Measurements from ENCODE around the gene MUC5AC.
"Not testable (repeated sequence)": the region's sequence is repeated elsewhere in the genome, so short reads cannot be mapped to it uniquely, and the experiment has no call there.

The MUC5AC gene

GRCh38 chr11:1199241-1199750 lies 41.5 kb downstream of the MUC5AC start:
- DNase-seq = peak; percentile 48

GRCh38 chr11:1199751-1200610 lies 42.2 kb downstream of the MUC5AC start:
- DNase-seq = peak; percentile 53

GRCh38 chr11:1200611-1201191 lies 42.9 kb downstream of the MUC5AC start:
- peak; percentile 41 for DNase-seq

GRCh38 chr11:1201395-1202153 lies 43.8 kb downstream of the MUC5AC start:
- DNase-seq = no peak

GRCh38 chr11:1202154-1202775 lies 44.5 kb downstream of the MUC5AC start:
- peak; percentile 61 for DNase-seq

- peak; percentile 85 for DNase-seq
Observed at GRCh38 chr11:1202776-1203504, 45.2 kb downstream of the MUC5AC start.

- DNase-seq = peak; percentile 52
Observed at GRCh38 chr11:1203505-1204271, 45.9 kb downstream of the MUC5AC start.

- DNase-seq = no peak
Observed at GRCh38 chr11:1204381-1205101, 46.8 kb downstream of the MUC5AC start.

GRCh38 chr11:1205121-1205986 lies 47.6 kb downstream of the MUC5AC start:
- peak; percentile 60 for DNase-seq

- DNase-seq = peak; percentile 45
Observed at GRCh38 chr11:1205987-1206331, 48.2 kb downstream of the MUC5AC start.

- DNase-seq = peak; percentile 56
Observed at GRCh38 chr11:1206391-1207271, 48.9 kb downstream of the MUC5AC start.

GRCh38 chr11:1207401-1208143 lies 49.8 kb downstream of the MUC5AC start:
- DNase-seq = peak; percentile 54

GRCh38 chr11:1208144-1208393 lies 50.3 kb downstream of the MUC5AC start:
- peak; percentile 48 for DNase-seq

GRCh38 chr11:1208394-1209261 lies 50.9 kb downstream of the MUC5AC start:
- DNase-seq = peak; percentile 47

GRCh38 chr11:1209371-1210057 lies 51.8 kb downstream of the MUC5AC start:
- DNase-seq = no peak

- no peak for DNase-seq
Observed at GRCh38 chr11:1211838-1212237, 54.1 kb downstream of the MUC5AC start.

GRCh38 chr11:1215826-1216225 lies 58.1 kb downstream of the MUC5AC start:
- not testable (repeated sequence) for DNase-seq

All from activated effector memory CD4-positive, alpha-beta T cell treated with anti-CD3 and anti-CD28 coated beads, Interleukin-2, amount 50 U/mL, for 16 hours (primary cell).